Measurements from ENCODE around the gene ACIN1. TPM values are rescaled to one million over a fixed set of nuclear protein-coding genes. Genes with fewer than 3 reads are reported as not detected.

The ACIN1 gene
- total and polyA plus RNA-seq, 2 of the 13 experiments (the other 11 are each of a cell fraction or from before 2014, with no cell fraction given), result 165 to 183 TPM

DNA sequence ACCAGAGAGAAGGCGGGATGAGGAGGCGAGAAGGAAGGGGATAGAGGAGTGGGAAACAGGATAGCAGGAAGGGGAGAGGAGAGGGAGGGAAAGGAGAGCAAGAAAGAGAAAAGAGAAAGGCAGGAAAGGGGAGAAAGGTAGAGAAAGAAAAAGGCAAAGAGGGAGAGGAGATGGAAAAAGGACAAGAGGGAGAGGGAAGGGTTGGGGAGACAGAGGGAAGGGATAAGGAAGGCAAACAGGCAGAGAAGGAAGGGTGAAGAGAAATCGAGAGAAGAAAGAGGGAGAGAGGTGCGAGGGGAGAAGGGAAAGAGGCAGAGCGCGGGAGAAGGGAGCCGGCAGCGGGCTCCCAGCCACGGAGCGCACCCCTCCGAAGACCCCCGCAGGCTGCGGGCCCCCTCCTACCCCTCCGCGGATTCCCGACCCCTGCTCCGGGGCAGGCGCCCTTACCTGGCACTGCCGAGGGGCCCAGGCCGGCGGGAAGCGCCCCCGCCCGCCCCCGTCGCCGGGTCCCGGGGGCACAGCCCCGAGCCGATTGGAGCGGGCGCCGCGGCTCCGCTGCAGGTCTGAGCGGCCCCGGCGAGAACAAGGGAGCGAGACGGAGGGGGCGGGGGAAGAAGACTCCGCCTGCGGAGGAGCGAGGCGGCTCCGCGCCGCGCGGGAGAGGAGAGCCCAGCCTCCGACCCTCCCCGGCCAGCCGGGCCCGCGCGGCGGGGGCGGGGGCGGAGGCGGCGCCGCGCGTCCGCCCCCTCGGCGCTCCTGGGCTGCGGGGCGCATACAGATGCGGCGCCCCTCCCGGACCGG is 37.8 kb downstream of the ACIN1 start, which contains the start of gene CDH24 (continued):
- no peak for TF ChIP-seq ZNF362 (CRISPR knock-in tag; IDR thresholded peaks at IDR 0.05; ENCODE audit: borderline replicate concordance)
- TF ChIP-seq ZMAT3 (CRISPR knock-in tag; conservative IDR thresholded peaks at IDR 0.05), result no peak
- TF ChIP-seq RAD21 (CRISPR knock-in tag; IDR thresholded peaks at IDR 0.05), result no peak
- no peak for TF ChIP-seq ZFP1 (CRISPR knock-in tag; IDR thresholded peaks at IDR 0.05)
- TF ChIP-seq, protein P1, sequence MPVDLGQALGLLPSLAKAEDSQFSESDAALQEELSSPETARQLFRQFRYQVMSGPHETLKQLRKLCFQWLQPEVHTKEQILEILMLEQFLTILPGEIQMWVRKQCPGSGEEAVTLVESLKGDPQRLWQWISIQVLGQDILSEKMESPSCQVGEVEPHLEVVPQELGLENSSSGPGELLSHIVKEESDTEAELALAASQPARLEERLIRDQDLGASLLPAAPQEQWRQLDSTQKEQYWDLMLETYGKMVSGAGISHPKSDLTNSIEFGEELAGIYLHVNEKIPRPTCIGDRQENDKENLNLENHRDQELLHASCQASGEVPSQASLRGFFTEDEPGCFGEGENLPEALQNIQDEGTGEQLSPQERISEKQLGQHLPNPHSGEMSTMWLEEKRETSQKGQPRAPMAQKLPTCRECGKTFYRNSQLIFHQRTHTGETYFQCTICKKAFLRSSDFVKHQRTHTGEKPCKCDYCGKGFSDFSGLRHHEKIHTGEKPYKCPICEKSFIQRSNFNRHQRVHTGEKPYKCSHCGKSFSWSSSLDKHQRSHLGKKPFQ (CRISPR knock-in tag; IDR thresholded peaks at IDR 0.05; ENCODE audit: insufficient replicate concordance), result no peak
- no peak for TF ChIP-seq ZNF75D (CRISPR knock-in tag; IDR thresholded peaks at IDR 0.05; ENCODE audit: borderline replicate concordance)
- no peak for TF ChIP-seq ZNF576 (CRISPR knock-in tag; IDR thresholded peaks at IDR 0.05)
- TF ChIP-seq FOXC1 (CRISPR knock-in tag; IDR thresholded peaks at IDR 0.05; ENCODE audit: borderline replicate concordance), result 0 out of 2 replicates have a peak, but pooled peaks have one; percentile 46
- no peak for TF ChIP-seq SNAI1 (CRISPR knock-in tag; IDR thresholded peaks at IDR 0.05; ENCODE audit: borderline replicate concordance)
- TF ChIP-seq AKNA (CRISPR knock-in tag; IDR thresholded peaks at IDR 0.05; ENCODE audit: borderline replicate concordance), result no peak
- no peak for TF ChIP-seq MED8 (CRISPR knock-in tag; IDR thresholded peaks at IDR 0.05; ENCODE audit: insufficient replicate concordance)
- TF ChIP-seq ZNF501 (CRISPR knock-in tag; IDR thresholded peaks at IDR 0.05), result no peak
- TF ChIP-seq SKI (IDR thresholded peaks at IDR 0.05; ENCODE audit: partially characterized antibody), result peak; percentile 22
- TF ChIP-seq, protein P2, sequence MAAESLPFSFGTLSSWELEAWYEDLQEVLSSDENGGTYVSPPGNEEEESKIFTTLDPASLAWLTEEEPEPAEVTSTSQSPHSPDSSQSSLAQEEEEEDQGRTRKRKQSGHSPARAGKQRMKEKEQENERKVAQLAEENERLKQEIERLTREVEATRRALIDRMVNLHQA (CRISPR knock-in tag; IDR thresholded peaks at IDR 0.05), result no peak
- TF ChIP-seq, protein P3, sequence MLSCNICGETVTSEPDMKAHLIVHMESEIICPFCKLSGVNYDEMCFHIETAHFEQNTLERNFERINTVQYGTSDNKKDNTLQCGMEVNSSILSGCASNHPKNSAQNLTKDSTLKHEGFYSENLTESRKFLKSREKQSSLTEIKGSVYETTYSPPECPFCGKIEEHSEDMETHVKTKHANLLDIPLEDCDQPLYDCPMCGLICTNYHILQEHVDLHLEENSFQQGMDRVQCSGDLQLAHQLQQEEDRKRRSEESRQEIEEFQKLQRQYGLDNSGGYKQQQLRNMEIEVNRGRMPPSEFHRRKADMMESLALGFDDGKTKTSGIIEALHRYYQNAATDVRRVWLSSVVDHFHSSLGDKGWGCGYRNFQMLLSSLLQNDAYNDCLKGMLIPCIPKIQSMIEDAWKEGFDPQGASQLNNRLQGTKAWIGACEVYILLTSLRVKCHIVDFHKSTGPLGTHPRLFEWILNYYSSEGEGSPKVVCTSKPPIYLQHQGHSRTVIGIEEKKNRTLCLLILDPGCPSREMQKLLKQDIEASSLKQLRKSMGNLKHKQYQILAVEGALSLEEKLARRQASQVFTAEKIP (CRISPR knock-in tag; IDR thresholded peaks at IDR 0.05; ENCODE audit: borderline replicate concordance), result no peak
- no peak for TF ChIP-seq NCOA1 (CRISPR knock-in tag; IDR thresholded peaks at IDR 0.05)
- TF ChIP-seq ZNF251 (CRISPR knock-in tag; IDR thresholded peaks at IDR 0.05), result no peak
- no peak for TF ChIP-seq SYNCRIP (IDR thresholded peaks at IDR 0.05; ENCODE audit: insufficient read depth, low read depth, low read length)
- no peak for TF ChIP-seq CEBPB (IDR thresholded peaks at IDR 0.05; ENCODE audit: borderline replicate concordance, low read depth, low read length)

Data from HepG2 (cell line).